ENCODE data around the gene SLC2A2. TPM values are rescaled to one million over a fixed set of nuclear protein-coding genes. Genes with fewer than 3 reads are reported as not detected.
A peak's percentile ranks its signal among the peaks of the same experiment; 100 is the strongest.

SLC2A2 gene
- total and polyA plus RNA-seq, 8 donors, result 0.59 to 5.9 (median 2.7) TPM

DNA sequence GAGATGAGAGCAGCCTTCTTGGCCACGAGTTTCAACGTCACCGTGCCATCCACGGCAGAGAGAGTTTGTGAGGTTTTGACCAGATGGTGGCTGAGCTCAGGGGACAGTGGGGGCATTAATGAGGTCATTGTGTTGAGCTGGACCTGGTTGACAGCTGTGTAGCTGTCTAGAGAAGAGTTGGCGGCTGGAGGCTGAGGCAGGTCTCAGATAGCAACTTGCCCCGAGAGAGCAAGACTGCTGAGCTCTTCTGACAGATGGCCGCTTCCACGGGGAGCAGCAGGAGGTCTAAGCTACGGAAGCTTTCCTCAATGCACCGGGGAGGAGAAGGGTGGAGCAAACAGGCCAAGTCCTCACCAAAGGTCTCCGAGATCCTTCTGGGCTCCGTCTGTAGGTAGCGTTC is 73.3 kb downstream of the SLC2A2 start:
- no peak for ATAC-seq
- peaks cover 0 to 3% (median 0%) of the 10 kb centered on the region in 4 donors for H3K9me3 ChIP-seq
- no peaks in the 10 kb centered on the region for H3K4me1 ChIP-seq
- TF ChIP-seq, protein P1, sequence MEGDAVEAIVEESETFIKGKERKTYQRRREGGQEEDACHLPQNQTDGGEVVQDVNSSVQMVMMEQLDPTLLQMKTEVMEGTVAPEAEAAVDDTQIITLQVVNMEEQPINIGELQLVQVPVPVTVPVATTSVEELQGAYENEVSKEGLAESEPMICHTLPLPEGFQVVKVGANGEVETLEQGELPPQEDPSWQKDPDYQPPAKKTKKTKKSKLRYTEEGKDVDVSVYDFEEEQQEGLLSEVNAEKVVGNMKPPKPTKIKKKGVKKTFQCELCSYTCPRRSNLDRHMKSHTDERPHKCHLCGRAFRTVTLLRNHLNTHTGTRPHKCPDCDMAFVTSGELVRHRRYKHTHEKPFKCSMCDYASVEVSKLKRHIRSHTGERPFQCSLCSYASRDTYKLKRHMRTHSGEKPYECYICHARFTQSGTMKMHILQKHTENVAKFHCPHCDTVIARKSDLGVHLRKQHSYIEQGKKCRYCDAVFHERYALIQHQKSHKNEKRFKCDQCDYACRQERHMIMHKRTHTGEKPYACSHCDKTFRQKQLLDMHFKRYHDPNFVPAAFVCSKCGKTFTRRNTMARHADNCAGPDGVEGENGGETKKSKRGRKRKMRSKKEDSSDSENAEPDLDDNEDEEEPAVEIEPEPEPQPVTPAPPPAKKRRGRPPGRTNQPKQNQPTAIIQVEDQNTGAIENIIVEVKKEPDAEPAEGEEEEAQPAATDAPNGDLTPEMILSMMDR (IDR thresholded peaks at IDR 0.05), result no peak
- no peak overlapping the region for H3K27ac ChIP-seq
- H3K27me3 ChIP-seq, result no peaks in the 10 kb centered on the region
- H3K36me3 ChIP-seq, result no peaks in the 10 kb centered on the region
- no peak for FAIRE-seq
- intact Hi-C loops (cut with DNase I), result no loop called here
- H3K4me3 ChIP-seq, result no peak overlapping the region
- 84 to 86% methylated on average over 13 of the region's 13 CpGs for WGBS, 2 donors
- no peak for DNase-seq

DNA sequence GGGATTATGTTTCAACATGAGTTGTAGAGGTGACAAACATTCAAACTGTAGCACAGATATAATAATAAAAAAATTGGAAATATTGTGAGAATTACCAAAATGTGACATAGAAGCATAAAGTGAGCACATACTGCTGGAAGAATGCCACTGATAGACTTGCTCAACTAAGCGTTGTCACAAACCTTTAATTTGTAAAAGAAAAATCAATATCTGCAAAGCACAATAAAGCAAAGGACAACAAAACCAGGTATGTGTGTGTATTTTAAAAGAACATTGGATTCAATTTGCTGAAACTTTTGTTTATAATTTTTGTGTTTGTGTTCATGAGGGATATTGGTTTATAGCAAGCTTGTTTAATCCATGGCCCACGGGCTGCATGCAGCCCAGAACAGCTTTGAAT is 77.3 kb downstream of the SLC2A2 start:
- H3K9me3 ChIP-seq, result peaks cover 0 to 3% (median 0%) of the 10 kb centered on the region in 4 donors
- ATAC-seq (no peak), FAIRE-seq (no peak), DNase-seq (no peak)
- no peaks in the 10 kb centered on the region for H3K4me1 ChIP-seq
- TF ChIP-seq, protein P1 (IDR thresholded peaks at IDR 0.05), result no peak
- H3K4me3 ChIP-seq, result no peak overlapping the region
- H3K36me3 ChIP-seq, result no peaks in the 10 kb centered on the region
- whole genome bisulfite sequencing, 2 donors, result 47% methylated on average over 2 of the region's 2 CpGs
- no peak overlapping the region for H3K27ac ChIP-seq
- H3K27me3 ChIP-seq, result no peaks in the 10 kb centered on the region
- intact Hi-C loops (cut with DNase I), result no loop called here

- Histone ChIP-seq H3K4me3 (no peak overlapping the region), H3K27ac (no peak overlapping the region), H3K27me3 (no peaks in the 10 kb centered on the region), H3K4me1 (no peaks in the 10 kb centered on the region), H3K9me3 (peaks cover 0 to 3% (median 0%) of the 10 kb centered on the region in 4 donors), H3K36me3 (no peaks in the 10 kb centered on the region)
- intact Hi-C loops (cut with DNase I), result no loop called here
- WGBS, 2 donors, result 95% methylated on average over 23 to 25 of the region's 25 CpGs
- ATAC-seq (no peak), FAIRE-seq (no peak), DNase-seq (peak in 2 of 6 donors; percentile 25 to 58)
- TF ChIP-seq, protein P1 (IDR thresholded peaks at IDR 0.05), result no peak
Observed at GRCh38 chr3:170947018-170947769, 79.3 kb downstream of the SLC2A2 start.

Other genes starting within 250 kb of the SLC2A2 start
- gene RPL22L1, start 156.5 kb downstream of the SLC2A2 start, total RNA-seq, result 10 to 100 TPM; 10.4 to 53.3 (median 27.2) TPM
- gene RPL22L1, start 156.5 kb downstream of the SLC2A2 start, polyA plus RNA-seq, result 10 to 100 TPM; 60.8 to 89.0 TPM
- 1 to 10 TPM; 1.9 to 6.7 (median 4.2) TPM for gene EIF5A2, start 118.1 kb downstream of the SLC2A2 start, total RNA-seq
- 1 to 10 TPM in 1 of 2 donors, under 1 TPM in 1; 0.99 to 1.6 TPM for gene EIF5A2, start 118.1 kb downstream of the SLC2A2 start, polyA plus RNA-seq

All from pancreas (tissue), 10 donors.